Thyroid gland (tissue), 4 donors: ENCODE results near the gene GIGYF1. TPM values are rescaled to one million over a fixed set of nuclear protein-coding genes. Genes with fewer than 3 reads are reported as not detected.

Experiments used
- DNase-seq, 2 donors: peaks; one replicate each; pipeline ENCODE4 v3.0.0-alpha.2; 2019
- H3K27ac ChIP-seq, 3 donors: fragments of 200-600 bp; sonication (generic); 1 replicate in 2 of 3; 2 replicates in 1 of 3; pipeline ENCODE4 v1.5.1; 2016 to 2019; ENCODE audit warnings: mild to moderate bottlenecking in 1 of 3, moderate library complexity in 1 of 3
- H3K27me3 ChIP-seq: fragments of 200-600 bp; sonication (generic); one replicate; pipeline ENCODE4 v1.5.1; 2019
- H3K36me3 ChIP-seq, 2 donors: fragments of 200-600 bp; sonication (generic); one replicate each; pipeline ENCODE4 v1.5.1; 2016 to 2019
- H3K4me1 ChIP-seq, 2 donors: fragments of 200-600 bp; sonication (generic); one replicate each; pipeline ENCODE4 v1.5.1; 2017 to 2019
- H3K4me3 ChIP-seq, 3 donors: fragments of 200-600 bp; sonication (generic); replicated peaks in 1 of 3; 1 replicate in 2 of 3; 2 replicates in 1 of 3; pipeline ENCODE4 v1.5.1; 2016; ENCODE audit warnings: mild to moderate bottlenecking in 1 of 3
- H3K9me3 ChIP-seq: fragments of 200-600 bp; sonication (generic); one replicate; pipeline ENCODE4 v1.5.1; 2017
- POLR2A ChIP-seq, 2 donors: fragments of 450-650 bp; IDR thresholded peaks; one replicate each; pipeline ENCODE4 v1.6.1; 2017; ENCODE audit warnings: antibody characterized with exemption in 2 of 2, mild to moderate bottlenecking in 2 of 2, moderate library complexity in 1 of 2
- WGBS, 2 donors: methylation state at CpG; one replicate each; pipeline ENCODE4 v1.1.5; 2017; 5-methylcytosine and 5-hydroxymethylcytosine counted together
- intact Hi-C: fragments of 100-400 bp; cut with DNase I; formaldehyde crosslinking; loops from one replicate; pipeline ENCODE4 v1.15.1; 2023
- total RNA-seq, 4 donors: library from RNA; depleted of rRNA; stranded (reverse); fragments of >200 nt; gene quantifications; one replicate each; pipeline ENCODE4 v1.2.3, GENCODE V29; 2016
- TF ChIP-seq, protein P1 (sequence below), 6 experiments: fragments of 200-600 bp in 3 of 6; fragments of 450-650 bp in 3 of 6; sonication (generic) in 3 of 6; IDR thresholded peaks; one replicate each; pipeline ENCODE4 v1.5.1; 2016 to 2019; ENCODE audit warnings: antibody characterized with exemption in 6 of 6, mild to moderate bottlenecking in 2 of 6, inconsistent platforms in 1 of 6, moderate library complexity in 1 of 6

GIGYF1 gene
- total RNA-seq, 4 donors from 2014 or later, result 30.5 to 46.9 (median 35.3) TPM

DNA sequence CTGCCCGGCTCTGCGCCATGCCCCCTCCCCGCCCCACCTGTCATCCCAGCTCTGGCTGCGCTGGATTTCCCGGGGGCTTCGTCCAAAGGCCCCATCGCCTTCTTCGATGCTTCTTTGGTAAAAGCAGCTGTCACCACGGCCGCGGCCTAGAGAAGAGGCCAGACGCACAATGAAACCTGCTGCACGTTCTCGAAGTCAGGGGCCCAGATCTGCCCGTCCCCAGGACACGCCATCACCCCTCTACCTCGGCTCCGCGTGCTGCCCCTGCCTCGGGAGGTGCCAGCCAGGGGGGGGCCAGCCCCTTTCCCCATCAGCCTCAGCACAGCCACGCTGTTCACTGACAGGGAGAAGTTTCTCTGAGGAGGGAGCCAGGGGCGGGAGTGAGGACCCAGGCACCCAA, 6.8 kb downstream of the GIGYF1 start:
- H3K4me1 ChIP-seq, result peaks cover 18 to 32% of the 10 kb centered on the region in 2 donors
- 91 to 95% methylated on average over 16 to 22 of the region's 22 CpGs for WGBS, 2 donors
- no peak for TF ChIP-seq POLR2A (IDR thresholded peaks at IDR 0.05)
- TF ChIP-seq, protein P1, sequence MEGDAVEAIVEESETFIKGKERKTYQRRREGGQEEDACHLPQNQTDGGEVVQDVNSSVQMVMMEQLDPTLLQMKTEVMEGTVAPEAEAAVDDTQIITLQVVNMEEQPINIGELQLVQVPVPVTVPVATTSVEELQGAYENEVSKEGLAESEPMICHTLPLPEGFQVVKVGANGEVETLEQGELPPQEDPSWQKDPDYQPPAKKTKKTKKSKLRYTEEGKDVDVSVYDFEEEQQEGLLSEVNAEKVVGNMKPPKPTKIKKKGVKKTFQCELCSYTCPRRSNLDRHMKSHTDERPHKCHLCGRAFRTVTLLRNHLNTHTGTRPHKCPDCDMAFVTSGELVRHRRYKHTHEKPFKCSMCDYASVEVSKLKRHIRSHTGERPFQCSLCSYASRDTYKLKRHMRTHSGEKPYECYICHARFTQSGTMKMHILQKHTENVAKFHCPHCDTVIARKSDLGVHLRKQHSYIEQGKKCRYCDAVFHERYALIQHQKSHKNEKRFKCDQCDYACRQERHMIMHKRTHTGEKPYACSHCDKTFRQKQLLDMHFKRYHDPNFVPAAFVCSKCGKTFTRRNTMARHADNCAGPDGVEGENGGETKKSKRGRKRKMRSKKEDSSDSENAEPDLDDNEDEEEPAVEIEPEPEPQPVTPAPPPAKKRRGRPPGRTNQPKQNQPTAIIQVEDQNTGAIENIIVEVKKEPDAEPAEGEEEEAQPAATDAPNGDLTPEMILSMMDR (IDR thresholded peaks at IDR 0.05), result no peak
- intact Hi-C loops, result loop anchor here (5.0 to 10.0 kb wide), 2 partner anchors 120 to 222 kb away; partner anchors contain the start of gene SPACDR
- no peaks in the 10 kb centered on the region for H3K9me3 ChIP-seq
- no peak for DNase-seq
- no peaks in the 10 kb centered on the region for H3K27me3 ChIP-seq
- H3K4me3 ChIP-seq, result no peak overlapping the region
- H3K36me3 ChIP-seq, result peaks cover 63 to 66% of the 10 kb centered on the region in 2 donors
- no peak overlapping the region for H3K27ac ChIP-seq

DNA sequence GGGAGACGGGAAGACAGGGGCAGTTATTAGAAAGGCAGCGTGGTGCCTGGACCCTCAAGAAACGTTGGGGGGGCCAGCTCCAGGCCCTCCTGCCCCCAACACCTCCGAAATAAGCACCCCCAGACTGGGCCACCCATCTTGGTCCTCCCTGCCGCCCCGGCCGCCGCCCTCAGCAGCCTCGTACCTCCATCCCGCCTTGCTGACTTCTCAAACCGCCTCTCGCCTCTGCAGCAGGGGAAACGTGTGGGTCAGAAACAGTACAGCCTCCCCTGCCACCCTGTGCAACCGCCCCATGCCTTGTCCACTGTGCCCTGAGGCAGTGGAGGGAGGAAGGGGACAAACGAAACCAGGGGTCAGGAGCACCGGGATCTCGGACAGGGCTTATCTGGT, 7.2 kb downstream of the GIGYF1 start:
- Histone ChIP-seq H3K36me3 (peaks cover 67 to 71% of the 10 kb centered on the region in 2 donors), H3K4me3 (no peak overlapping the region), H3K9me3 (no peaks in the 10 kb centered on the region), H3K27ac (no peak overlapping the region), H3K4me1 (peaks cover 13 to 27% of the 10 kb centered on the region in 2 donors), H3K27me3 (no peaks in the 10 kb centered on the region)
- intact Hi-C loops, result loop anchor here (5.0 to 10.0 kb wide), 2 partner anchors 120 to 222 kb away; partner anchors contain the start of gene SPACDR
- TF ChIP-seq, protein P1 (IDR thresholded peaks at IDR 0.05), result no peak
- no peak for TF ChIP-seq POLR2A (IDR thresholded peaks at IDR 0.05)
- no peak for DNase-seq
- 95 to 98% methylated on average over 15 to 17 of the region's 17 CpGs for WGBS, 2 donors

GRCh38 chr7:100686201-100686821, 7.7 kb downstream of the GIGYF1 start:
- H3K9me3 ChIP-seq, result no peaks in the 10 kb centered on the region
- no peaks in the 10 kb centered on the region for H3K27me3 ChIP-seq
- intact Hi-C loops, result loop anchor here (5.0 to 10.0 kb wide), 2 partner anchors 119 to 222 kb away; partner anchors contain the start of gene SPACDR
- H3K4me3 ChIP-seq, result no peak overlapping the region
- no peak for TF ChIP-seq POLR2A (IDR thresholded peaks at IDR 0.05)
- TF ChIP-seq, protein P1 (IDR thresholded peaks at IDR 0.05), result no peak
- peaks cover 71 to 76% of the 10 kb centered on the region in 2 donors for H3K36me3 ChIP-seq
- 84 to 89% methylated on average over 31 to 33 of the region's 33 CpGs for WGBS, 2 donors
- H3K27ac ChIP-seq, result no peak overlapping the region
- DNase-seq, result no peak
- H3K4me1 ChIP-seq, result peaks cover 8 to 22% of the 10 kb centered on the region in 2 donors

DNA sequence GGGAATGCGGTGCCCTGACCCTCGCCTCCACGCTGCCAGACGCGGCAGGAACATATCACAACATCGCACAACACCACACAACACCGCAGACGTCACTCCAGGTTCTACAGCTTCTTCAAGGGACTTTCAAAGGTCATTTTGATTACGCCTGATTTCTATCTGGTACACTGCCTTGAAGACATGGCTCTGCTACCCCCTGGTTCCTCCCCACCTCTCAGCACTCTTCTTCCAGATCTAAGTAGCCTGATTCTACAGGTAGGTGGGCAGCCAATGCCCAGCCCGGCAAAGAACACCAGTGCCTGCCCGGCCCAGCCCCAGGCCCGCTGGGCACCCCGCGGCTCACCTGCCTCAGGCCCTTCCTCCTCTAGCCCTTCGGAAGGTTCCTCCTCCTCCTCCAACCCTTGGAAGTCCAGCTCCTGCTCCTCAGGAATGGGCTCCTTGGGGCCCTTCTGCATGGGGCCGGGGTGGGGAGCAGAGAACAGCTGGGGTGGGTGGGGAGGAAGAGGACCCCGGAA, 8.4 kb downstream of the GIGYF1 start:
- Histone ChIP-seq H3K27me3 (no peaks in the 10 kb centered on the region), H3K27ac (no peak overlapping the region), H3K36me3 (peaks cover 71 to 76% of the 10 kb centered on the region in 2 donors), H3K4me1 (peaks cover 4 to 16% of the 10 kb centered on the region in 2 donors), H3K4me3 (no peak overlapping the region), H3K9me3 (no peaks in the 10 kb centered on the region)
- TF ChIP-seq, protein P1 (IDR thresholded peaks at IDR 0.05), result no peak
- TF ChIP-seq POLR2A (IDR thresholded peaks at IDR 0.05), result no peak
- 87 to 96% methylated on average over 9 to 16 of the region's 17 CpGs for WGBS, 2 donors
- no peak for DNase-seq
- intact Hi-C loops, result loop anchor here (5.0 to 10.0 kb wide), 2 partner anchors 118 to 221 kb away; partner anchors contain the start of gene SPACDR

DNA sequence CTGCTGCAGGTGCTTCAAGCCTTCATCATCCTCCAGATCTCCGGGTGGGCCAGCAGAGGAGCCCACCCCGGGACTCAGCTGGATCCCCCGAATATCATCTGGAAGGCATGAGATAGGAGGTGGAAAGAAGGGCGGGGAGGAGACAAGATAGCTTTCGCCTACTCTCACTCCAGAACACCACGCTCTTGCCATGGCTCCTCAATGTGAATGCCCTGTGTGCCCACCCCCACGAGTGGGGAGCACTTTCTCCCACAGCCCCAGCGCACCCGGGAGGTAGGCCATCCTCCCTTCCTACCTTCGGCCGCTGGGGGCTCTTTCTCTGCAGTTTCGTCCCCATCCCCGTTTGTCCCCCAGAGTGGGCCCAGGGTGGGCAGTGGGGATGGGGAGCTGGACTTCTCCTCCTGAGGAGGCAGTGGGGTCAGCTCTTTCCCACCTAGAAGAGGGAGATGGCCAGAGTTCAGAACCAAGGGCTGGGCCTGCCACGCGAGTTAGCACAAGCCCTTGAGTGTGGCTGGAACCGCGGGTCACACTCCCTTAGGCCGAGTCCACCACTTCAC, 8.9 kb downstream of the GIGYF1 start:
- Histone ChIP-seq H3K36me3 (peaks cover 71 to 76% of the 10 kb centered on the region in 2 donors), H3K4me3 (no peak overlapping the region), H3K27ac (no peak overlapping the region), H3K9me3 (no peaks in the 10 kb centered on the region), H3K4me1 (peaks cover 3 to 11% of the 10 kb centered on the region in 2 donors), H3K27me3 (no peaks in the 10 kb centered on the region)
- 89 to 94% methylated on average over 15 to 18 of the region's 18 CpGs for WGBS, 2 donors
- intact Hi-C loops, result loop anchor here (5.0 to 10.0 kb wide), 2 partner anchors 118 to 220 kb away; partner anchors contain the start of gene SPACDR
- TF ChIP-seq POLR2A (IDR thresholded peaks at IDR 0.05), result no peak
- TF ChIP-seq, protein P1 (IDR thresholded peaks at IDR 0.05), result no peak
- no peak for DNase-seq
